HepG2 (cell line): ENCODE results near the gene RHBDF2. TPM values are rescaled to one million over a fixed set of nuclear protein-coding genes. Genes with fewer than 3 reads are reported as not detected.
A peak's percentile ranks its signal among the peaks of the same experiment; 100 is the strongest.

ENCODE experiments used
- ATF7-NPFF ChIP-seq: sonication (generic); formaldehyde crosslinking; IDR thresholded peaks from 2 replicates; pipeline ENCODE4 v1.8.1; 2023; ENCODE audit warnings: mild to moderate bottlenecking, low read depth, missing genetic modification reagents, moderate library complexity
- BCLAF1 ChIP-seq: fragments of 450-650 bp; IDR thresholded peaks from 2 replicates; pipeline ENCODE4 v1.6.1; 2017; ENCODE audit warnings: mild to moderate bottlenecking
- HHEX ChIP-seq: IDR thresholded peaks from 2 replicates; pipeline ENCODE4 v1.6.1; 2016; ENCODE audit warnings: control low read depth
- NFE2 ChIP-seq: sonication (generic); formaldehyde crosslinking; IDR thresholded peaks from 2 replicates; pipeline ENCODE4 v1.4.0; 2020; ENCODE audit warnings: missing genetic modification reagents
- POLR2A ChIP-seq, 2 experiments: IDR thresholded peaks; 2 replicates each; pipeline ENCODE4 v1.6.1; 2011; ENCODE audit warnings: low read depth in 2 of 2, low read length in 2 of 2, mild to moderate bottlenecking in 1 of 2, moderate library complexity in 1 of 2; ENCODE audit not compliant: insufficient read depth in 1 of 2
- RFX3 ChIP-seq: IDR thresholded peaks from 2 replicates; pipeline ENCODE4 v1.6.1; 2016; ENCODE audit warnings: missing biosample characterization, missing genetic modification reagents
- ZNF253 ChIP-seq: sonication (generic); formaldehyde crosslinking; IDR thresholded peaks from 2 replicates; pipeline ENCODE4 v1.8.0; 2022; ENCODE audit warnings: mild to moderate bottlenecking, missing genetic modification reagents, borderline replicate concordance
- ZNF329 ChIP-seq: sonication (generic); formaldehyde crosslinking; IDR thresholded peaks from 2 replicates; pipeline ENCODE4 v1.9.0; 2021; ENCODE audit warnings: low read depth, mild to moderate bottlenecking, missing genetic modification reagents
- ZNF513 ChIP-seq: sonication (generic); formaldehyde crosslinking; conservative IDR thresholded peaks from 2 replicates; pipeline ENCODE4 v1.5.0; 2020; ENCODE audit warnings: missing genetic modification reagents
- ZNF609 ChIP-seq: sonication (generic); formaldehyde crosslinking; IDR thresholded peaks from 2 replicates; pipeline ENCODE4 v1.4.0; 2020; ENCODE audit warnings: mild to moderate bottlenecking, missing genetic modification reagents, borderline replicate concordance
- ZNF879 ChIP-seq: sonication (generic); formaldehyde crosslinking; IDR thresholded peaks from 2 replicates; pipeline ENCODE4 v1.8.1; 2023; ENCODE audit warnings: missing genetic modification reagents
- ZNF891 ChIP-seq: sonication (generic); formaldehyde crosslinking; IDR thresholded peaks from 2 replicates; pipeline ENCODE4 v1.5.0; 2020; ENCODE audit warnings: mild to moderate bottlenecking, missing genetic modification reagents
- polyA plus RNA-seq, 8 experiments: library from polyadenylated mRNA; depleted of rRNA in 3 of 8; stranded (reverse) in 7 of 8; unstranded in 1 of 8; fragments of >200 nt; fragmentation: Illumina TruSeq in 4 of 8; extraction: Trizol in 4 of 8; gene quantifications; 2 replicates each; pipeline versions ENCODE4 v1.2.1 to v1.2.3, GENCODE V29; 2011 to 2016; ENCODE audit warnings: low read depth in 4 of 8, missing spikeins in 1 of 8, mixed read lengths in 1 of 8; ENCODE audit not compliant: insufficient read depth in 1 of 8
- total RNA-seq, 5 experiments: library from RNA; depleted of rRNA; stranded (reverse); fragments of >200 nt; fragmentation: Illumina TruSeq; extraction: Trizol; gene quantifications; 2 replicates each; pipeline ENCODE4 v1.2.3, GENCODE V29; 2016; ENCODE audit warnings: low read depth in 1 of 5
- TF ChIP-seq, protein P1 (sequence below): sonication (generic); formaldehyde crosslinking; IDR thresholded peaks from 2 replicates; pipeline ENCODE4 v1.9.0; 2022; ENCODE audit warnings: missing genetic modification reagents, mild to moderate bottlenecking, borderline replicate concordance
- TF ChIP-seq, protein P2 (sequence below): IDR thresholded peaks from 2 replicates; pipeline ENCODE4 v1.6.1; 2016

The RHBDF2 gene
- total and polyA plus RNA-seq, 2 of the 13 experiments (the other 11 are each of a cell fraction or from before 2014, with no cell fraction given) = 7.8 to 24.2 TPM

DNA sequence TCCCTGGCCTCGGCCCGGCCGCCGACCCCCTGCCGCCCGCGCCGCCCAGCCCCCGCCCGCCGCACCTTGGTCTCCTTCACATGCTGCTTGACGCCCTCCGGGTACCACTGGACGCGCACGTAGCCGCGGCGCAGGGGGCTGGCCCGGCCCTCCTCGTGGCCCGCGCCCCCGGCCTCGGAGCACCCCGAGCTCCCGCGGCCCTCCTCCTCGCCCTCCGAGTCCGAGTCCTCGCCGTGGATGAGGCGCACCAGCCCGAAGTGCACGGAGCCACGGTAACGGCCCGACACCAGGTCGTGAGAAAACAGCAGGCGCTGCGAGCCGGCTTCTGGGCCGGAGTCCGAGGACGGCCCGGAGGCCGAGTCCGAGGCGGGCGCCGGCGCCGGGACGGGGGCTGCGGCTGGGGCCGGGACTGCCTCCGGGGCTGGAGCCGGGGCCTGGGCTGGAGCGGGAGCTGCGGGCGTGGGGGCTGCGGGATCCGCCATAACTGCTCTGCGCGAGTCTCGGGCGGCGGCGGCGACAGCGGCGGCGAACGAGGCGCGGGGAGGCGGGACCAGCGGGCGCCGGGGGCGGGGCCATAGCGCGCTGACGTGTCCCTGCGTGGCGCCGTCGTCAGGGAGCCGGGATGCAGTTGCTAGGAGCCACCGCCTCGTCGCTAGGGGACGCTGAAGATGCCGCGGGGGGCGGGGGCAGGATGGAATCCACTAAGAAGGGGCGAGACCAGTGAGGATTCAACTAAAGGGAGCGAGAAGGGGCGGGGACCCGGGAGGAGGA, 48.4 kb downstream of the RHBDF2 start, which contains the start of gene UBE2O (continued):
- TF ChIP-seq BCLAF1 (no peak), POLR2A (IDR thresholded peaks at IDR 0.05; ENCODE audit: insufficient read depth in 1 of 2, low read depth in 2 of 2, low read length in 2 of 2) (peak in 1 of 2 experiments; percentile 90; a peak in 2 of 4 replicates), ZNF891 (CRISPR knock-in tag) (0 out of 2 replicates have a peak, but pooled peaks have one; percentile 30), RFX3 (CRISPR knock-in tag) (peak; percentile 94), ZNF609 (CRISPR knock-in tag) (no peak), ZNF329 (peak; percentile 81), ZNF879 (CRISPR knock-in tag) (no peak), ZNF513 (CRISPR knock-in tag) (no peak), HHEX (CRISPR knock-in tag) (no peak), ATF7-NPFF (CRISPR knock-in tag) (peak; percentile 49; the same call in 1 of the 2 replicates), ZNF253 (no peak), NFE2 (no peak)
- TF ChIP-seq, protein P1, sequence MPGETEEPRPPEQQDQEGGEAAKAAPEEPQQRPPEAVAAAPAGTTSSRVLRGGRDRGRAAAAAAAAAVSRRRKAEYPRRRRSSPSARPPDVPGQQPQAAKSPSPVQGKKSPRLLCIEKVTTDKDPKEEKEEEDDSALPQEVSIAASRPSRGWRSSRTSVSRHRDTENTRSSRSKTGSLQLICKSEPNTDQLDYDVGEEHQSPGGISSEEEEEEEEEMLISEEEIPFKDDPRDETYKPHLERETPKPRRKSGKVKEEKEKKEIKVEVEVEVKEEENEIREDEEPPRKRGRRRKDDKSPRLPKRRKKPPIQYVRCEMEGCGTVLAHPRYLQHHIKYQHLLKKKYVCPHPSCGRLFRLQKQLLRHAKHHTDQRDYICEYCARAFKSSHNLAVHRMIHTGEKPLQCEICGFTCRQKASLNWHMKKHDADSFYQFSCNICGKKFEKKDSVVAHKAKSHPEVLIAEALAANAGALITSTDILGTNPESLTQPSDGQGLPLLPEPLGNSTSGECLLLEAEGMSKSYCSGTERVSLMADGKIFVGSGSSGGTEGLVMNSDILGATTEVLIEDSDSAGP (CRISPR knock-in tag) = no peak
- TF ChIP-seq, protein P2, sequence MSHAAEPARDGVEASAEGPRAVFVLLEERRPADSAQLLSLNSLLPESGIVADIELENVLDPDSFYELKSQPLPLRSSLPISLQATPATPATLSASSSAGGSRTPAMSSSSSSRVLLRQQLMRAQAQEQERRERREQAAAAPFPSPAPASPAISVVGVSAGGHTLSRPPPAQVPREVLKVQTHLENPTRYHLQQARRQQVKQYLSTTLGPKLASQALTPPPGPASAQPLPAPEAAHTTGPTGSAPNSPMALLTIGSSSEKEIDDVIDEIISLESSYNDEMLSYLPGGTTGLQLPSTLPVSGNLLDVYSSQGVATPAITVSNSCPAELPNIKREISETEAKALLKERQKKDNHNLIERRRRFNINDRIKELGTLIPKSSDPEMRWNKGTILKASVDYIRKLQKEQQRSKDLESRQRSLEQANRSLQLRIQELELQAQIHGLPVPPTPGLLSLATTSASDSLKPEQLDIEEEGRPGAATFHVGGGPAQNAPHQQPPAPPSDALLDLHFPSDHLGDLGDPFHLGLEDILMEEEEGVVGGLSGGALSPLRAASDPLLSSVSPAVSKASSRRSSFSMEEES = no peak
